Activated CD8-positive, alpha-beta memory T cell treated with anti-CD3 and anti-CD28 coated beads for 36 hours (primary cell): ENCODE data around the gene CNPPD1. TPM values are rescaled to one million over a fixed set of nuclear protein-coding genes. Genes with fewer than 3 reads are reported as not detected.

ENCODE experiments used
- CTCF ChIA-PET: fragments of 350-600 bp; sonication (Branson Sonifier 250); formaldehyde crosslinking; loops from one replicate; lab custom pipeline; 2021; ENCODE audit warnings: antibody characterized with exemption; lab: Charles Lee
- POLR2A ChIA-PET: fragments of 350-600 bp; sonication (Branson Sonifier 250); formaldehyde crosslinking; loops from one replicate; lab custom pipeline; 2021; ENCODE audit warnings: antibody characterized with exemption; lab: Charles Lee
- total RNA-seq, 2 experiments: library from RNA; stranded (reverse); gene quantifications; one replicate each; pipeline ENCODE4 v1.2.3, GENCODE V29; 2021

The CNPPD1 gene
- total RNA-seq, 2 experiments from 2014 or later = 53.8 to 58.2 TPM

DNA sequence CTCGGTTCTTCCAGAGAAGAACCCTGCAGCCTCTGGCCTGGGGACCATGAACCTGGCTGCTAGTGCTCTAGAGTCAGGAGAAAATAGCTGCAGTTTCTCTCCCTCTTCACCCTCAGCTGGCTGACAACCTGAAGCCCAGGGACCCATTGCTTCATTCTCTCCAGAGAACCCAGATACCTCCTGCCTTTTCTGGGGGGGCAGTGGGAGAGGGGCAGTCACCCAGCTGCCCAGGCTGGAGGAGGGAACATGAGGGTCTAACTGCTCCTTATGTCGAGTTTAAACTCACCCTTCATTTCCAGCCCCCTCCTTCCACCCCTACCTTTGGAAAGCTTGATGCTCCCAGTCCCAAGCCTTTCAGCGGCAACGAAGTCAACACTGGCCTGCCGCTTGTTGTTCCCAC lies 22.2 kb upstream of the CNPPD1 start:
- ChIA-PET CTCF (interaction anchor here (1.8 kb wide), 1 partner anchor 16 kb away, joined by 7 read pairs; no protein-coding TSS in a partner anchor), POLR2A (interaction anchor here (2.1 to 2.6 kb wide), 2 partner anchors 20 to 23 kb away, joined by 10 to 11 read pairs; partner anchors contain the start of genes ABCB6 and CNPPD1)

DNA sequence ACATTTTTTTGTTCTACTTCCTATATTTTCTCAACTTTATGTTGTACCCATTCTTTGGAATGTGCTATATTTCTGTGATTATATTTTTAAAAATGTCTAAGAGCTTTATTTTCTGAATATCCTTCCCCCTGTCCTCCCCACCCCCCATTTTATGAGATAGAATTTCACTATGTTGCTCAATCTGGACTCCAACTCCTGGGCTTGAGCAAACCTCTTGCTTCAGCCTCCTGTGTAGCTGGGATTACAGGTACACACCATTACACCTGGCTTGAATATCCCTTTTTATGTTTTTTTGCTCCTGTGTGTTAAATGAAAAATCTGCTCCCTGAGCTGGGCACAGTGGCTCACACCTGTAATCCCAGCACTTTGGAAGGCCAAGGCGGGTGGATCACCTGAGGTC lies 20.7 kb upstream of the CNPPD1 start:
- ChIA-PET CTCF (interaction anchor here (0.7 kb wide), 1 partner anchor 924 kb away, joined by 8 read pairs; no protein-coding TSS in a partner anchor), POLR2A (interaction anchor here (0.7 kb wide), 2 partner anchors 43 to 57 kb away, joined by 6 to 7 read pairs; partner anchors contain the start of gene TUBA4A)

DNA sequence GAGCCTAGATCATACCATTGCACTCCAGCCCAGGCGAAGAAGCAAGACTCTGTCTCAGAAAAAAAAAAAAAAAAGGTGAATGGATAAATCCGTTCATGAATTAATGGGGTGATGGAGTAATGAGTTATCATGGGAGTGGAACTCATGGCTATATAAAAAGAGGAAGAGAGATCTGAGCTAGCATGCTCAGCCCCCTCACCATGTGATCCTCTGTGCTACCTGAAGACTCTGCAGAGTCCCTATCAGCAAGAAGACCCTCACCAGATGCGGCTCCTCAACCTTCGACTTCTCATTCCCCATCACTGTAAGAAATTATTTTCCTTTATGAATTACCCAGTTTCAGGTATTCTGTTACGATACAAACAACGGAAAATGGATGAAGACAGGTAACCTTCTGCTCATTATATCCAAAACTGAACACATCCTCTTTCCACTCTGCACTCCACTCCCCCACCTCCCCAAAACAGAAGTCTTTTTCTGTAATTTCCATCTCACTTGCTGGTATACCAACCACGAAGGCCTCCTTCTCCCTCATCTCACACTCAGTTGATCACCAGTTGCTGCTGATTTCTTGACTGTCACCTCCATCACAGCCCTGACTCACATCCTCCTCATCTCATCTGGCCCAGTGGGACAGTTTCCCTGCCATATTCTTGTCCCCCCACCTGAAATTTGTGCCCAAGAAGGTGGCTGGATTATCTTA lies 10.2 kb upstream of the CNPPD1 start:
- ChIA-PET POLR2A (interaction anchor here (0.7 kb wide), 1 partner anchor 57 kb away, joined by 4 read pairs; no protein-coding TSS in a partner anchor), CTCF (interaction anchor here (0.6 kb wide), 2 partner anchors 21 to 643 kb away, joined by 3 to 4 read pairs; no protein-coding TSS in a partner anchor)

DNA sequence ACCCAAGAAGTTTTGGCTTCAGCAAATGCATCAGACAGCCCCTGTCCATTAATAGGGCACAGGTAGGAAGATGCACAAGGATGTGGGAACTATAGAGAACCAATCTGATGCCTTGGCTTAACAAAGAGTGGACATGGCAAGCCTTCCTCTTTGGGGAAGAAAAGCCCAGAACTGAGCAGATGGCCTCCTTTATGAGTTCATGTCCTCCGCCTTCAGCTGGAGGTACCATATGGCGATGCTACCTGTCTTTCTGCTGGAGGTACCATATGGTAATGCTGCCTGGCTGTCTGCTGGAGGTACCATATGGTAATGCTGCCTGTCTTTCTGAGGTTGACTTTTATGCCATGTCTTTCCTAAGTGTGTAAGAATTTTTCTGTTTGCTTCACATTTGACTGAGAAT lies 7.4 kb upstream of the CNPPD1 start:
- ChIA-PET POLR2A (interaction anchor here (1.2 kb wide), 1 partner anchor 16 kb away, joined by 10 read pairs; no protein-coding TSS in a partner anchor), CTCF (interaction anchor here (1.7 kb wide), 1 partner anchor 24 kb away, joined by 4 read pairs; no protein-coding TSS in a partner anchor)

DNA sequence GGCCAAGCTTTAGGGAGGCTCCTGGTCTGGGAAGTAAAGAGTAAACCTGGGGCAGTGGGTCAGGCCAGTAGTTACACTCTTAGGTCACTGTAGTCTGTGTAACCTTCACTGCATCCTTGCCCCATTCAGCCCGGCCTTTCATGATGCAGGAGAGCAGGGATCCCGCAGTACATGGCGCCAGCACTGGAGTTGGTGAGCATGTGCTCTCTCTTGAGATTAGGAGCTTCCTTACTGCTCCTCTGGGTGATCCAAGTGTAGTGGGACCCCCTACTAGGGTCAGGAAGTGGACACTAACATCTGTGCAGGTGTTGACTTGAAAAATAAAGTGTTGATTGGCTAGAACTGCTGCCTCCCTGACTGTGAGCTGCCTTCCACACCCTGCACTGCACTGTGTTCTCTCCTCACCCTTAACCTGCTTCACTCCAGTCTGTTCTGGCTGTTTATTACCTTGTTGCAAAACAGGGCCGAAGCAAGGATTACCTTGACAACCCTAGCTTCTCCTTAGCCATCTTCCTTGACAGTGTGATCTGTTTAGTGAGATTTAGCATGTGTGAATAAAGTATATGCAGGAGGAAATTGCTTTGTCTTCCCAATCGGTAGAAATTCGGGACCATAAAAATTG lies 6.5 kb upstream of the CNPPD1 start:
- ChIA-PET CTCF (interaction anchor here (0.5 to 2.8 kb wide), 6 partner anchors 17 to 112 kb away, joined by 3 to 7 read pairs (median 6); no protein-coding TSS in a partner anchor), POLR2A (interaction anchor here (0.6 to 1.2 kb wide), 3 partner anchors 9 to 512 kb away, joined by 4 to 5 read pairs (median 5); partner anchors contain the start of gene ZFAND2B)

DNA sequence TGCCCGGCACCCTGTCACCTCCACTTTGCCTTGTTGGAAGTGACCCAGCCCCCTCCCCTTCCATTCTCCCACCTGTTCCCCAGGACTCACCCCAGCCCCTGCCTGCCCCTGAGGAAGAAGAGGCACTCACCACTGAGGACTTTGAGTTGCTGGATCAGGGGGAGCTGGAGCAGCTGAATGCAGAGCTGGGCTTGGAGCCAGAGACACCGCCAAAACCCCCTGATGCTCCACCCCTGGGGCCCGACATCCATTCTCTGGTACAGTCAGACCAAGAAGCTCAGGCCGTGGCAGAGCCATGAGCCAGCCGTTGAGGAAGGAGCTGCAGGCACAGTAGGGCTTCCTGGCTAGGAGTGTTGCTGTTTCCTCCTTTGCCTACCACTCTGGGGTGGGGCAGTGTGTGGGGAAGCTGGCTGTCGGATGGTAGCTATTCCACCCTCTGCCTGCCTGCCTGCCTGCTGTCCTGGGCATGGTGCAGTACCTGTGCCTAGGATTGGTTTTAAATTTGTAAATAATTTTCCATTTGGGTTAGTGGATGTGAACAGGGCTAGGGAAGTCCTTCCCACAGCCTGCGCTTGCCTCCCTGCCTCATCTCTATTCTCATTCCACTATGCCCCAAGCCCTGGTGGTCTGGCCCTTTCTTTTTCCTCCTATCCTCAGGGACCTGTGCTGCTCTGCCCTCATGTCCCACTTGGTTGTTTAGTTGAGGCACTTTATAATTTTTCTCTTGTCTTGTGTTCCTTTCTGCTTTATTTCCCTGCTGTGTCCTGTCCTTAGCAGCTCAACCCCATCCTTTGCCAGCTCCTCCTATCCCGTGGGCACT lies 5.8 kb upstream of the CNPPD1 start:
- POLR2A ChIA-PET = interaction anchor here (0.6 to 3.2 kb wide), 5 partner anchors 9 to 511 kb away, joined by 4 to 15 read pairs (median 5); partner anchors contain the start of gene ZFAND2B
- CTCF ChIA-PET = interaction anchor here (0.6 to 2.8 kb wide), 8 partner anchors 14 to 165 kb away, joined by 3 to 7 read pairs (median 4); no protein-coding TSS in a partner anchor

DNA sequence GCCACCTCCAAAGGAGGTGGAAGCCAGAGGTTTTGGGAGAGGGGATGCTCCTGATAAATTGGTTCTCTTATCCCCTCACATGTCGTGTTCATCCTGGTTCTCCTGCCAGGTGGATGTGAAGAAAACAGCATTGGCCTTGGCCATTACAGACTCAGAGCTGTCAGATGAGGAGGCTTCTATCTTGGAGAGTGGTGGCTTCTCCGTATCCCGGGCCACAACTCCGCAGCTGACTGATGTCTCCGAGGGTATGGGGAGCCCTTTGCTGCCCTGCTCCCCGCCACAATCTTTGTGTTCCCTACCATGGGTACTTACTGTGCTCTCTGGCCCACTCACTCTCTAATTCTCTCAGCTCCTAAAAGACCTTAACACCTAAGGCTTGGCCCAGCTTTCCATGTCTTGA lies 4.8 kb upstream of the CNPPD1 start:
- ChIA-PET POLR2A (interaction anchor here (1.1 to 3.2 kb wide), 3 partner anchors 19 to 28 kb away, joined by 4 to 15 read pairs (median 9); partner anchors contain the start of gene ZFAND2B), CTCF (interaction anchor here (0.5 to 2.8 kb wide), 7 partner anchors 14 to 116 kb away, joined by 3 to 7 read pairs (median 5); no protein-coding TSS in a partner anchor)

DNA sequence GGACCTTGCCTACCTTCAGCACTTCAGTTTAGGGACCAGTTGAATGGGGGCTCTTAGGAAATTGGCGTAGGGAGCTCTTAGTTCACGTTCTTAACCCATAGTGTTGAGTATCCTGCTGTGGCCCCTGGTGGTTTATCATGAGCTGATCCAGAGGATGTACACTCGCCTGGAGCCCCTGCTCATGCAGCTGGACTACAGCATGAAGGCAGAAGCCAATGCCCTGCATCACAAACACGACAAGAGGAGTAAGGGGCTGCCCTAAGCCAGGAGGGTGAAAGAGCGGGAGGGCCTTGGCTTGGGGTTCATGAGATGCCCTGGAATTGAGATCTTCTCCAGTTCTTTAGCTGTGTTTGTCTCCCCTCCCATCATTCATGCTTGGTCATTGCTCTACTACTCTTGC lies 4.2 kb upstream of the CNPPD1 start:
- CTCF ChIA-PET = interaction anchor here (0.5 to 2.8 kb wide), 7 partner anchors 10 to 151 kb away, joined by 3 to 7 read pairs (median 4); partner anchors contain the start of gene SLC23A3
- POLR2A ChIA-PET = interaction anchor here (2.3 to 3.2 kb wide), 2 partner anchors 19 to 26 kb away, joined by 9 to 15 read pairs; partner anchors contain the start of gene ZFAND2B

DNA sequence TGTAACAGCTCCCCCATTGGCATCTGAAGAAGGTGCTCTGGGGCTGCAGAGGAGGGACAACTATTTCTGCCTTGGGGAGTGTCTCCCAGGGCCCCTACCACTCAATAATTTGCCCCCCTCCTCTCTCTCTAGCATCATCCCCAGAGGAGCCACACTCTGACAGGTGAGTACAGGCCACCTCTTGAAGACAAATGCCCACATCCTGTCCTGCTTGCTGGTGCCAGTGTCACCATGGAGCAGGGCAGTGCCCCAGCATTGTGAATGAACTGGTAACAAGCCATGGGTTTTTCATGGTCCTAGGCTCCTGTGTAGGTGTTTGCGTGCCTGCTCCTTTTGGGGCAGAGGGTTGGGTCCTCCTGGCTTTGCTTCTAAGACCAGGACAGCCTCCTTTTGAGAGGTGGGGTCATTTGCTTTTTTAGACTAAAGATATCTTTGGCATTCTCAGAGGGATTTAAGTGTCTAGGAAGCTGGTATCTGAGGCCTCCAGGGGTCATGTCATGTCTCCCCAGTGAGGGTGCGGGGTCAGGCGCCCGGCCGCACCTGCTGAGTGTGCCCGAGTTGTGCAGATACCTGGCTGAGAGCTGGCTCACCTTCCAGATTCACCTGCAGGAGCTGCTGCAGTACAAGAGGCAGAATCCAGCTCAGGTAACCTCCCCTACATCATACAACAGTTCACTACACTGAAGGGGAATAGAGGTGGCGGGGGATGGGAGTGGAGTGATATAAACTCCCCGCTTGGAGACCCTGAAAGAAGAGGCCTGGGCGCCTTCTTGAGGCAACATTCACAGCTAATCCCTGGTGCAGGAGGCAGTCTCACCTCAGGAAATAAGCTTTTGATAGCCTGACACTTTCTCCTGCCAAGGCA lies 3.1 kb upstream of the CNPPD1 start:
- CTCF ChIA-PET = interaction anchor here (0.6 to 2.3 kb wide), 5 partner anchors 9 to 150 kb away, joined by 3 to 7 read pairs (median 3); partner anchors contain the start of gene SLC23A3
- POLR2A ChIA-PET = interaction anchor here (2.3 to 3.2 kb wide), 2 partner anchors 21 to 27 kb away, joined by 9 to 15 read pairs; partner anchors contain the start of gene ZFAND2B

DNA sequence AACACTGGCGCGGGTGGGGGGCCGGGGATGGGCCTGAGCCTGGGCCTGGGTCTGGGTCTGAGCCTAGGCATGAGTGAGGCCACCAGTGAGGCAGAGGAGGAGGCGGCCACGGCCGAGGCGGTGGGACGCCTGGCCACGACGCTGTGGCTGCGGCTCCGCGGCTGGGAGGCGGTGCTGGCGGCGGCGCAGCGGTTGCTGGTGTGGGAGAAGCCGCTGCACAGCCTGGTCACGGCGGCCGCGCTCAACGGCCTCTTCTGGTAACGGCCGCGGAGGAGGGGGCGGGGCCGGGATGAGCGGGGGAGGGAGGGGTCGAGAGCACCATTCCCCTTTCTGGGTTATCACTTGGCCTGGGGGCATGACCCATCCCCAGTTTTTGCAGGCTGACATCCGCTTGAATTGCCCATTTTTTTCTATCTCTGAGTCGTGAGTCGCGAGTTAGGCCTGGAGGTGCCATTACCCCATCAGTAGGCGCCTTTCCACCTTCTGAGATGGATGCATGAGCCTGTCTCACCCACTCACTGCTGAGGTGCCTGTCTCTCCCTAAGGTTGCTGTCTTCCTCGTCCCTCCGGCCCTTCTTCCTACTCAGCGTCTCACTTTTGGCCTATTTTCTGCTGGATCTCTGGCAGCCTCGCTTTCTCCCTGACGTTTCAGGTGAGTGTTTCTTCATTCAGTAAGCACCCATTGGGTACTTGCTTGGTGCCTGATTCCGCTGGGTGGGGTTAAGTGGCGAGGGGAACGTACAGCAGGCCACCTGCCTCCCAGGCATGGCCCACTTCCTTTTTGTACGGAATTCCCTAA lies 1.9 kb upstream of the CNPPD1 start:
- CTCF ChIA-PET = interaction anchor here (2.3 kb wide), 1 partner anchor 116 kb away, joined by 7 read pairs; no protein-coding TSS in a partner anchor
- POLR2A ChIA-PET = no interaction called here

DNA sequence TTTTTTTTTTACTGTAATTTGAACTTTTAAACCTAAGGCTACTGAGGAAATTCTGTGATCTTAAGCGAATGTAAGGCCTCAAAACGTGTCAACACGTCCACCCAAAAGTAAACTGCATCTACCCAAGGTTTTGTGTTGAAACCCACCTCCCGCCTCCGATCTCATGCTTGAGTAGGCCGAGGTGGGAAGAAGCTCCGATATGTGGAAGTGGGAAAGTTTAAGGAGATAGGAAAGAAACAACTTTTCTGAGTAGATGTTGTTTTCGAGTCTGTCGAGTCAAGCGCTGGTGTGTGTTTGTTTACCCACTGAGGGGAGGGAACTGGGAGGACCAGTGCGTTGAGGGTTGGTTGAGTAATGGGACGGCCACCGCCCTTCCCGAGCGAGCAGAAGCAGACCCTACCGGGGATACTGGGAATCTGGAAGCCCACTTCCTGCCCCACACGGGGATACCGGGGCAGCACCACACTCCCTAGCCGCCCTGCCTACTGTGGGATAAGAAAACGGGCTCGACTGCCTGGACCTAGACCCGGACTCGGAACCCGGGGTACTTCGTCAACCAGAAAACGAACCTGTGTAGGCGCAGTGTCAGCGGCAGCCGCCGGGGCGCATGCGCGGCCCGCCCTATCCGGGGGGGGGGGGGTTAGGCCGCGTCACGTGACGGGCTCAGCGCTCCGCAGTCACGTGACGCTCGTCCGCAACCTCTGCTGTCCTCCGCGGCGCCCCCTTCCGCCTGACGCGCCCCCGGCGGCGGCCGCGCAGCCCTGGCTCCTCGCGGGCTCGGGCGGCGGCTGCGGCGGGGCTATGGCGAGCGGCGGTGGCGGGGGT lies 1.0 kb upstream of the CNPPD1 start, which contains the start of gene RETREG2:
RETREG2 (plus strand) TSS at position 724 of the 825 bp plus-strand sequence; CDS start at position 802, 78 bp downstream.
- POLR2A ChIA-PET = interaction anchor here (0.8 kb wide), 1 partner anchor 23 kb away, joined by 6 read pairs; no protein-coding TSS in a partner anchor

DNA sequence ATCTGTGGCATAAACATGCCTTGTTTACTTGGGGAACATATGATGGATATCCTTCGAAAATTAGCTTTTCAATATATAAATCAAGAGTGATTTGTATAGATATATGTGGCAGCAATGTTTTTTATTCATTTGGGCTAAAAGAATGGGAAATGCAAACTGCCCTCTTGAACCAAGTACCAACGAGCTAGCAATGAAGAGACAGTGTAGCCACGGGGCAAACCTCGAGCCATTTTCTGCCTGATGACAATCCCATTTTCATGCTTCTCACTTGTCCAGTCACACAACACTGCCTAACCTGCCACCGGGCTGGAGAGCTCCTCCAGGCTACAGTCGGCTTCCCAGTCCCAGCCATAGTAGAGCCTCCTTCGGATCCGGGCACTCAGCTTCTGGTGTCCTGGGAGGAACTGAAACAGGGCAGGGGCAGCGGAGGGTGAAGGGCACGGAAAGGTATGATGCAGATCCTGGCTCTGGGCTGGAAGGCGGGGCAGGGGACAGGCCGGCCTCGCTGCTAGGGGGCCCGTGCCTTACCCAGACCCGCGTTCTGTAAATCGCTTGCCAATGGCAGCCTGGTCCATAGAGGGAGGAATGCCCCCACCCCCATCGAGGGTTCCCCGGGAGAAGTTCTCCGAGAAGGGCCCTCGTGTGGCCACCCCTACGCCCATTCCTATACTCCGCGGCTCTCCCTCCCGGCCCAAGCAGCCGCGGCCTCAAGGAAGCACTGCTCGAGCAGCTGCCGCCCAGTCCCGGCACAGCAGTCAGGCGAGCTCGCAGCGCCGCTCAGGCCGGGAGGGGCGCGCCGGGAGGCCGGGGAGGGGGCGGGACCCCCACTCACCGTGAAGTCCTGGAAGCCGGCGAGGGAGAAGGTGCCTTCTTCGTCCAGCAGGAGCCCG lies 552 bp downstream of the CNPPD1 start:
- ChIA-PET CTCF (interaction anchor here (0.8 to 5.6 kb wide), 16 partner anchors 11 to 299 kb away, joined by 3 to 28 read pairs (median 4); partner anchors contain the start of genes ANKZF1, ATG9A, DNAJB2 and NHEJ1), POLR2A (interaction anchor here (0.6 to 2.0 kb wide), 15 partner anchors 12 to 78 kb away, joined by 3 to 11 read pairs (median 3); partner anchors contain the start of genes ANKZF1, ATG9A, GLB1L and STK16)

More for the DNA sequence above, 1.0 kb upstream of the CNPPD1 start, which contains the start of gene RETREG2:
- CTCF ChIA-PET = interaction anchor here (0.9 to 1.9 kb wide), 2 partner anchors 28 to 72 kb away, joined by 4 to 7 read pairs; partner anchors contain the start of gene ZFAND2B

DNA sequence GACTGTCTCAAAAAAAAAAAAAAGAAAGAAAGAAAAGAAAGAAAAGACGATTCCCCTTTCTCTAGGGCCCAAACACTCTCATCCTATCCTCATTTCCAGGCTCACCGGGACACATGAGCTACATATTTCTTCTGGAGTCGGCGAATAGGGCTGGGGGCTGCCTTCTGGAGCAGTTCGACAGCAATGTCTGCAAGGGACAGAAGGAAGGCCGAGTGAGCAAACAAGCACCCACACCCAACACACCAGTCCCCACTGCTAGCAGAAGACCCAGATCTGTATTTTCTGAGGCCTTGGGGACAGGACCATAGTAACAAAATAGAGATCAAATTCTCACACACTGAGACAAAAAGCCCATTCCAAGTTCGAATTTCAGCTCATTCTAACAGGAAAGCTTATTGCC lies 1.2 kb downstream of the CNPPD1 start:
- CTCF ChIA-PET = interaction anchor here (0.8 to 5.6 kb wide), 11 partner anchors 11 to 298 kb away, joined by 3 to 28 read pairs (median 4); partner anchors contain the start of genes ANKZF1, ATG9A and NHEJ1
- POLR2A ChIA-PET = interaction anchor here (0.6 to 2.0 kb wide), 8 partner anchors 24 to 79 kb away, joined by 3 to 11 read pairs (median 5); partner anchors contain the start of genes ANKZF1, ATG9A, TUBA4A and ZFAND2B
